HG02610 (cell line): ENCODE results near the gene SAMM50.
A peak's percentile ranks its signal among the peaks of the same experiment; 100 is the strongest.
"Not testable (repeated sequence)": the region's sequence is repeated elsewhere in the genome, so short reads cannot be mapped to it uniquely, and the experiment has no call there.

Experiments
- ATAC-seq: cut with Tn5 transposase; IDR thresholded peaks from one replicate; pipeline ENCODE4 v1.9.1; 2021; ENCODE audit warnings: mild to moderate bottlenecking, moderate library complexity; ENCODE audit not compliant: unreplicated experiment

Gene SAMM50

DNA sequence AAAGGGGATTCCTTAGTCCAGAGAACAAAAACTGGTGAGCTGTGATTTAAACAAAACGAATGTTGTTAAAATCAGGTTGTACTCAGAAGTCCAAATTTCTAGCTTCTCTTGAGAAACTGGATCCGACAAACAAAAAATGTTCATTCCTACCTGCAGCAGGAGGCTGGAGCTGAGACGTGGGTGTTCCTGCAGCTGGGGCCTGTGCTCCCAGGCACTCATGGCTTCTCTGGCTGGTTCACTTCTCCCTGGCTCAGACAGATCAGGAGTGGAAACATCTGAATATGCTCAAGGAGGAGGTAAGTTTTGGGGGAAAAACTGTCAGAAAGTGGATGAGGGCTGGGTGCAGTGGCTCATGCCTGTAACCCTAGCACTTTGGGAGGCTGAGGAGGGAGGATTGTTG, 44.1 kb downstream of the SAMM50 start:
- ATAC-seq: no peak

DNA sequence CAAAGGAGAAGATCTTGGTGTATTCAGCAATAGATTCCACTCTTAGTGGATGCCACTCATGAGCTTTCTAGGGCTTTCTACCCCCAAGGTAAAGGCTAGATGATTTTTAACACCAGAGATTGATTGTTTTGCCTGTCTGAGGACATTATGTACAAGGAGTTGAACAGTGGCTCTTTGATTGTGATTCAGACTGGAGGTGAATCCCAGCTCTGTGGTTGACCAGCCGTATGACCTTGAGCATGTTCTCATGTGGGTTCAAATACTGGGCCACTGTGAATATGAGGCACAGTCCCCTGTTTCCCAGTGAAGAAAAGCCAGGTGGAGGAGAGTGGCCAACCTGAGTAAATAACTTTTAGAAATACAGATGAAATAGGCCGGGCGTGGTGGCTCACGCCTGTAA, 44.9 kb downstream of the SAMM50 start:
- ATAC-seq: no peak

DNA sequence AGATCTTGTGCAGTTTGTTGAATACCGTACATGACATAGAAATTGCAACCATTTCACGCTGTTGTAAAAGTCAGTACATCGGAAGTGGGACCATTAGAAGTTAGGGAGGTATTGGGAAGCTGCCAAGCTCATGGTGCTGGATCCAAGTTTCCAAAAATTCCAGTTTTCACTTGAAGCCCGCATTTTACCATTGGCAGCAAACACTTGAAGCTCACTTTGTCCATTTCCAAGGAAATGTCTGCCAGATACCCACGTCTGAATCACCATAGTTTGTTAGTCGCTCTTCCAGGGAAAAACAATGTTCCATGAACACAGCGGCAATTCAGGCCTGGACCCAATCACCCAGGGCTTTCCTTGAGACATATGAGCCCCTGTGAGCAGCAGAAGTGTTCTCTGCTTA, 46.3 kb downstream of the SAMM50 start:
- ATAC-seq: no peak

DNA sequence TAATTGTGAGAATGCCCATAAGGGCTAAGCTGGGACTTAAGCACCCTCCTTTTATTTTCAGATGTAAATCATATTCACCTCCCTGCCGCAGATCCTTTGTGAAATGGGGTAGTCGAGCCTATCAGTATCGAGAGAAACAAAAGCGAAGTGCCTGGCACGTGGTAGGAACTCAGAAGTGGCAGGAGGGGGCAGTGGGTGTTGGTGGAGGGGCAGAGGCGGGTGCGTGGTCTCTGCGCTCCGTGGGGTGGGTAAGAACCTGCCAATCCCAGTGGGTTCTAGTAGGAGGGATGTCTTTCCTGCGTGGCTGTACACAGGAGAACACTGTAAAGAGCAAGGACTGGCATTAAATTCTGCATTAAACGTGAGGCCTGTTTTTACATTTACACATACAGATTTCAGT, 47.1 kb downstream of the SAMM50 start:
- no peak for ATAC-seq

DNA sequence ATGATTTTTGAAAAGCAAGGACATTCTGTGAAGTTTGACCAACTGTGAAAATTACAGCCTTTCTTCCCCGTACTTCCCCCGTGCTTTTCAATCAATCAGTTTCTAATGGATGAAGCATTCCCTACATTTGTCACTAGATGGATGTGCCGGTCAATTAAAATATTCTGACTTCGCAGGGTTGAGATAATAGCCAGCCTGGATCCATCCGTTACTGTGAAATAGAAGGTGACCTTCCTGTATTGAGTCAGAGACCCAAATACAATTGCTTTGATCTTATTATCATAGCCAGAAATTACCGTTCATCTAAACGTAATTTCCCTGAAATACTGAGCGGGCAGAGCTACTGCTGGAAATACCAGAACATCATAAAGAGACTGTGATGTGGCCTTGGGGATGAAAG, 47.8 kb downstream of the SAMM50 start:
- no peak for ATAC-seq

DNA sequence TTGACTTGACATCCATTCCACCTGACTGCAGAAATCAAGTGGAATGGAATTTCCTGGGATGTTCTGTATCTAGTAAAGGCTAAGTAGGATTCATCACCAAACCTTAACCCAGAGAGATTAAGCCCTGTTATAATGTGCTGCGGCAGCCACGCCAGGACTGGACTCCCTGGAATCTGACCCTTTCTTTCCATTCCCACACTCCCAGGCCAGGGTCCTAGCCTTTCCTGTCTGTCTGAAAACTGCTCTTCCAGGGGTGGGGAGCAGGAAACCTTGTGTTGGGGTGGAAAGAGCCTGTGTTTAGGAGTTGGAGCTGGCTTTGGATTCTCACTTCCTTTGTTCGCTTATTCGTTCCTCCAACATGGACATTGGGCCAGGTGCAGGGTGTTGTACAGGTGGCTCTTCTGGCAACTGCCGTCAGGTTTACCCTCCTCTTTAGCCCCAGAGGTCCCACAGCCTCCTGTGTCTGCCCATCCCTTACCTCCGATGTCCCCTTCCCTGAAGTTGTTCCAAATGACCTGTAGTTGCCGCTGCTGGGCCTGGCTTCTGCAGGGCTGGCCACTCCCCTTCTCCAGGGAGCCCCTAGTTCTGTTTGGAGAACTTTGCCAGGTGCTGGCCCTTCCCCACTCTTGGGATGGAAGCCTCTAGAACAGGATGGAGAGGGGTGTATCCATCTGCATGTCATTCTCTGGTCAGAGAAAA, 48.3 kb downstream of the SAMM50 start:
- no peak for ATAC-seq

DNA sequence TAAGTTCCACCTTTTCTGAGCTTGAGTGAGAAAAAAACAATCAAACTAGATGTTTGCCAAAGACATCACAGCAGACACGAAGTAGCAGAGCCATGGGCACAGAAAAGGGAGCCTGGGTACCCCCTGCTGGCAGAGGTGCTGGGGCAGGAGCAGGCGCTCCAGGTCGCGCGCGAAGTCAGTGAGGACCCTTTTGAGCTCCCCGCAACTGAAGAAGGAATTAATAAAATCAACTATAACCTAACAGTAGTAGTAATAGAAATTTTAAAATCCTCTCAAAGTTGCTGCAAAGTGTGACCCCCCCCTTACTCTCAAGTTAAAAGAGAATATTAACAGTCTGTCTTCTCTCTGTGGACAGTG, 48.8 kb downstream of the SAMM50 start:
- no peak for ATAC-seq

DNA sequence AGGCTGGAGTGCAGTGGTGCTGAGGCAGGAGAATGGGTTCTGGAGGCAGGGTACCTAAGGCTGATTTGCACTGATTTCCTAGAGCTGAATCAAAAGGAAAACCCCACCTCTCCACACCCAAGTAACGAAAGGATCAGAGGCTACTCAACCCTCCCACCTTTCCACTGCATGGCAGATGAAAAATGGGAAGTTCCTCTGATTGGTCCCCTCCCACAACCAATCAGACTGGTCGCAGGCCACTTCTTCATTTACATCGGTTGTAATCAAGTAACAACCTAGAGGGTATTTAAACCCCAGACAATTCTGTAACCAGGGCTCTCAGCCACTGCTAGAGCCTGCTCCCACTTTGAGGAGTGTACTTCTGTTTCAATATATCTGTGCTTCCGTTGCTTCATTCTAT, 50.3 kb downstream of the SAMM50 start:
- no peak for ATAC-seq

DNA sequence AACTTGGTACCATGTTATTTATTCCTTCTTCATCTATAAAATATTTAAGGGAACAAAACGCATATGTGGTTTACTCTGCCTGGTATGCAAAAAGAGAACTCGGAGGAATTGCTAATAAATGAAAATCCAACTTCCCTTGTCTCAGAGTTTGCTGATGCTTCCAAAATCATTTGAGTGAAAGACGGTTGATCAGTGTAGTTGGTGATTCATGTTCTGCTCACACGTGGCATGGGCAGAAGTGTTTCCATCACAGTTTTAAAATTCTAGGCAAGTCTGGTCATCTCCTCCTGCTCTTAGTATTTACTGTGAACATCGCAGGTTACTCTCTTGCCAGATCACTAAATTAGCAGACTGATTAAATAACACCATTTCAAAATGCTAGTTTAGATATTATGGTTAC, 56.9 kb downstream of the SAMM50 start:
- ATAC-seq: no peak

DNA sequence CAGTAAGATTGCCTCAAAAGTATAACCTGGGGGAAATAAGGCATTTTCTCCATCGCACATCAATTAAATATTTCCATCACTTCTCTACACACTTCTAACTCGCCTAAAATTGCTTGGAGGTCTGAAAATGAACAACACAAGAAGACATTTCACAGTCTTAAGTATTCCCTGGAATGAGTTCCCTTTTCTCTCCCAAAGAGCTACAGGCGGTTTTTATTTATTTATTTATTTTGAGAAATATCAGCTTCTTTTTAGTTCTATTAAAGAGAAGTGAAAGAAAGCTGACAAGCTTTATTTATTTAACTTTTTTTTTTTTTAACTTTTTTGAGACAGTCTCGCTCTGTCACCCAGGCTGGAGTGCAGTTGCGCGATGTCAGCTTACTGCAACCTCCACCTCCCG, 57.3 kb downstream of the SAMM50 start:
- ATAC-seq: no peak

DNA sequence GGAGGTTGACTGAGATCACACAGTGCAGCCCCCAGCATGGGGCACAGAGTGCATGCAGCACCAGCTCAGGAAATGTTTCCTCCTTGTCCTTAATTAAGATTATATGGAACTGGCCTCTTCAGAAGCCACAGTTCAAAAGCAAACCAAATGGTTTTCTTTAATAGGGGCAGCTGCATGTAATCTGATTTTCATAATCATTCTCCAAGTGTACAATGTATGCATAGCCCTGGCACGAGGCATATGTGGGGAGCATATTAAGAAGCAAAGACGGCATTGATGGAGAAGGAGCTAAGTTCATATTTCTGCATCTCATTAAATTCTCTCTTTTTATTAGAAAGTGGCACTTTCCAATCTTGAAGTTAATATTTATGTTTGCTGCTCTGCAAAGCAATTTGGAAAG, 59.0 kb downstream of the SAMM50 start:
- ATAC-seq: no peak

DNA sequence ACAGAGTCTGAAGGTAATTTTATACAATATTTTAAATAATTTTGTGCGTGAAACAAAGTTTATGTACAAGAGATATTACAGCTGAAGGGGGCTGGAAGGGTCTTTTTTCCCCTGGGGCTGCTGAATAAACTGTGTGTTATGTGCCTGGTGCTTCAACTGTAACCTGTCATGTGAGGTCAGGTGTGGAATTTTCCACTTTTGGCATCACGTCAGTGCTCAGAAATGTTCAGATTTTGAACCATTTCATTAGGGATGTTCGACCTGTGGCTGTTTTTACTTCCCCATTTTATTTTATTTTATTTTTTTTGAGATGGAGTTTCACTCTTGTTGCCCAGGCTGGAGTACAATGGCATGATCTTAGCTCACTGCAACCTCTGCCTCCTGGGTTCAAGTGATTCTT, 61.3 kb downstream of the SAMM50 start:
- not testable (repeated sequence) for ATAC-seq

DNA sequence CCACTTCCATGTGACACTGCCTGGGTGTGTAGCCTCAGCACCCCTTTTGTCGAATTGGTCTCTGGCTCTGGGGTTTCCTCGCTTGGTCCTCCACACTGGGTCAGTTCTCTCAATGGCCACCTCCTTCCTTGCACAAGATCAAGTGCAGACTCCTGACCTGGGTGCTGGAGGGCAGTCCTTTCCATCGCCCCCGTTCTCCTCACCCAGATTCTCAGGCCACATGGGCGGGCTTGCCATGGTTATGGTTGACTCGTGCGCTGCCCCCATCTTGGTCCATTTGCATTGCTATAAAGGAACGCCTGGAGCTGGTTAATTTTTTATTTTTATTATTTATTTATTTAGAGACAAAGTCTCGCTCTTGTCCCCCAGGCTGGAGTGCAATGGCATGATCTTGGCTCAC, 63.4 kb downstream of the SAMM50 start:
- no peak for ATAC-seq

DNA sequence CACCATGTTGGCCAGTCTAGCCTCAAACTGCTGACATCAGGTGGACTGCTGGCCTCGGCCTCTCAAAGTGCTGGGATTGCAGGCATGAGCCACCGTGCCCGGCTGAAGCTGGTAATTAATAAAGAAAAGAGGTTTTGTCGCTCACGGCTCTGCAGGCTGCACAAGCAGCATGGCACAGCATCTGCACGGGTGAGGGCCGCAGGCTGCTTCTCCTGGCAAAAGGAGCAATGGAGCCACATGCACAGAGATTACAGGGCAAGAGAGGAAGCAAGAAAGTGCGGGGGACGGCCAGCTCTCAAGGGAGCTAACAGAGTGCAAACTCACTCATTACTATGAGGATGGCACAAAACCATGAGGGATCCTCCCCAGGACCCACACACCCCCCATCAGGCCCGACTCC, 64.2 kb downstream of the SAMM50 start:
- no peak for ATAC-seq

DNA sequence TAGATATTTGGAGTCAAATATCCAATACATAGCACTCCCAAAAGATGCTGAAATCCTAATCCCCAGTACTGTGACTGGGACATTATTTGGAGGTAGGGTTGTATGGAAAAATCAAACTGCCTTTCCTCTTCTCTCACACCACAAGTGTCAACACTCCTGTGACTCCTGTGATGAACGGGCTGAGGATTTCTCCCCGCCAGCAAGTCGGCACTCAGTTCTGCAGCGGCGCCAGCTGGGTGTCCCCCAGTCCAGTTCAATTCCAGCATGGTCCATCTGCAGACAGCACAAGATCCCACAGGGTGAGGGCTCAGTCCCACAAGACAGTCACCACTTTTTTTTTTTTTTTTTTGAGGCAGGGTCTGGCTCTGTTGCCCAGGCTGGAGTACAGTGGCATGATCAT, 64.6 kb downstream of the SAMM50 start:
- no peak for ATAC-seq

DNA sequence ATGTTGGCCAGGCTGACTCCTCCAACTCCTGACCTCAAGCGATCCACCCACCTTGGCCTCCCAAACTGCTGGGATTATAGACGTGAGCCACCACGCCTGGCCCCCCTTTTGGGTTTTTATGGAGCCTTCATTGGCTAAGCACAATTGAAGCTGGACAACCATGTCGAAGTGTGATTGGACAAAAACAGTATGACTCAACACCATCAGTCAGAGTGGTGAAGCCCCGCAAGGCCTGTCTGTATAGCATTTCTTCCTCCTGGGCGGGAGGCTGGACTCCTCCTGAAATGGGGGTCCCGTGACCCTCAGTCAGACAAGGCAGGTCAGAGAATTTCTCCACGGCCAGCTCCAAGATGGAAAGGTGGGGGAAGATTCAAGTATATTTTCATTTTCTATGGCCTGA, 65.7 kb downstream of the SAMM50 start:
- ATAC-seq: no peak

DNA sequence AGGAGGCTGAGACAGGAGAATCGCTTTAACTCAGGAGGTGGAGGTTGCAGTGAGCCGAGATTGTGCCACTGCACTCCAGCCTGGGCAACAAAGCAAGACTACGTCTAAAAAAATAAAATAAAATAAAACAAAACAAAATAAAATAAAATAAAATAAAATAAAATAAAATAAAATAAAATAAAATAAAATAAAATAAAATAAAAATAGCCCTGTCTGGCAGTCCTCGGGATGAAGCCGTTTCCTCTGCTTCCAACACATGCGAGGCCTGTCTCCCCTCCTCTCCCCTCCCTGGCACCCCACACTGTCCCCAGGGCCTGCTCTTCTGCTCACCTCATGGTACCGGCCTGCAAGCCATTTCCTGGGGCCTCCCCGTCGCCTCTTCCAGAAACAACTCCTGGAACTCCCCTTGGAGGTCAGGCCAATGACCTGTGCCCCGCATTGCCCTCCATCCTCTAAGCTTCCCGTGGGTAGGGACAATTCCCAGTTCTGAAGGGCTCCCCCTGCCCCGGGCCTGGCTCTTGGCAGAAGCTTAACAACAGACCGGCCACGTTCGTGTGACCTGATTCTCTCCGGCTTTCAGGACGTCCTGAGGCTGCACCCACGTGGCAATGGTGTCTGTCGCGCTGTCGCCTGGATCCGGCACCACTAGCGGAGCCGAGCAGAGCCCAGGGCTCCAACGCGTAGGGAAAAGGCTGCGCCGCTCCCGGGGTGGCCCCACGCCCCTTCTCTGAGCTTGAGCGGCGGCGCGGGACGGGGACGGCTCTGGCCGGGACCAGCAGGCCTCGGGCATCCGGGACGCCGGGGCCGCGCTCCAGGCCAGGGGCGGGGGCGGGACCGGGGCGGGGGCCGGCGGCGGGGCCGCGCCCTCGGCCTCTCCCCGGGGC, 68.4 kb downstream of the SAMM50 start:
- peak; percentile 26 for ATAC-seq

DNA sequence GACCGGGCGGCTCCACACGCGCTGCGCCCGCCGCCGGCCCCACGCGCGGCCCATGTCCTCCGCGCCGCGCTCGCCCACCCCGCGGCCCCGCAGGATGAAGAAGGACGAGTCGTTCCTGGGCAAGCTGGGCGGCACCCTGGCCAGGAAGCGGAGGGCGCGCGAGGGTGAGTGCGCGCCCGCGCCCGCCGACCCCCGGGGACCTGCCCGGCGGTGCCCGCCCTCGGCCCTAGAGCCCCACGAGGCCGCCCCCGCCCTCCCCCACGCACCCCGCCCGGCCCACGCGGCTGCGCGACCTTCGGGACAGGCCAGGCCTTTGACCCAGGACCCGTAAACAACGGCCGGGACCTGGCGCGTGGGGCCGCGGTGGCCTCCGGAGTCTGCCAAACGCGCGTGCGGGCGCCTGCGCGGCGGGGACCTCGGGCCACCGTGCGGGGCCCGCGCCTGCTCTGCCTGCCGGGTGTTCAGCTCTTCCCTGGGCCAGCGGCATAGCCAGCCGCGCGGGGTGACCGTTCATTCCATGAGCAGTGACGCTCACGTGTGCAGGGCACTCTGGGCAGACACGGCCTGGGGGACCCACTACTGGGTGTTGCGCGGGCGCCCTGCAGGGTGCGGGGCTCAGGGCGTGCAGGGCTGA, 69.2 kb downstream of the SAMM50 start, which contains the start of gene PARVB:
TSS of gene PARVB (plus strand) at position 15 of the 634 bp plus-strand sequence. CDS start at position 53, 38 bp downstream.
- no peak for ATAC-seq

DNA sequence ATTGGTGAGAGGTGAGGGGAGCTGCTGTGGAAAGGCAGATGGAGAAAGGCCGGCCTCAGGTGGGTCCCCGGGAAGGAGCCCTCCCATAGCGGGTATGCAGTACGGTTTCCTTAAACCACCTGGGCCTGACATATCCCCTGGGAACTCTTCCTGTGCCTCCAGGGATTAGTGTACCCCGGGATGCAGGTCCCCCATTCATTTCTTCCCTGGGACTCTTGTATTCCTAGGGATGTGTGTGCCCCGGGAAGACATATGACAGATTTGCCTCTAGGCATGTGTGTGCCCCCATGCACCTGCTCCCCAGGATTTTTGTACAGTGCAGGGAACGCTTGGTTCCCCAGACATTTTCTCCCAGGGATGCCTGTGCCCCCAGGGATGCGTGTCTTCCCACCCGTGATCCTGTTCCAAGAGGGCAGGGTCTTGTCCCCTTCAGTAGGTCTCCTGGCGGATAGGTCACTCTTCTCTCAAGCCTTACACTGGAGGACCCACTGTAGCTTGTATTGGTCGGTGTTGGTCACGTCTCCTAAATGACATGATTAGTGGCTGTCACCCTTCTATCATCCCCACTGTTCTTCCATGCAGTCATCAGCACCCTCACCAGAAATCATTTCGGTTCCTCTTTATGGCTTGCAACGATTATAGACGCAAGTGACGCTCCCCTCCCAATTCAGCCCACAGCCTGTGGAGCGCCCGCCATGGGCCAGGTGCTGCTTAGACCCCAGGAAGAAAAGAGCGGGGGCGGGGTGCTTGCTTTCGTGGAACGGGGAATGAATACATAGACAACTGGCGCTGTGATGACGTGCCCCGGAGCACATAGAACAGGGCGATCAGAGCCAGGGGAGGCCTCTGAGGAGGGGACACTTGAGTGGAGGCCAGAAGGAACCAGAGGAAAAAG, 70.2 kb downstream of the SAMM50 start:
- ATAC-seq: peak; percentile 46

DNA sequence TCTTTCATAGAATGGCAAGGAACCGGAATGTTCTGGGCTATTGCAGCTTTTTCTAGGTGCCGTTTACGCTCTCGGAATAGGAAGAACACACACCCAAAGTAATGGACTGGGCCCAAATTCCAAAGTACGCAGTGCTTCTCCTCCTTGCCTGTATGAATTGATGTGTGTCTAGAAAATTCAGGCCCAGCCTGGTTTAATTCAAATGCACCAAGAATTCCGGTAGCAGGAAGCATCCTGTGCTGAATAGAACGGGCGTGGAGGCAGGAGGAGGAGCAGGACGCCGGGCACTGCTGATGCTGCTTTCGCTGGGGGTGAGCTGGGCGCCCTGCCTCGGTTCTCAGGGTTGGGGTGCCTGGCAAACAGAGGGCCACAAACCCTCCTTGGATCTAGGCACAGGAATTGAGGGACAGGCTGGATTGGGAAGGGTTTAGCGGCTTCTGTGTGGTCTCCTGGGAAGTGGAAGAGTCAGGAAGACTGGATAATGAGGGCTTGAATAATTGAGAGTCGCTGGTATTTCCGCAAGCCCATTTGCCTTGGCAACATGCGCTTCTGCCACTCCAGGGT, 70.9 kb downstream of the SAMM50 start:
- ATAC-seq: no peak
